Kidney (tissue), 14 donors: ENCODE measurements around the gene TBX15. TPM values are rescaled to one million over a fixed set of nuclear protein-coding genes. Genes with fewer than 3 reads are reported as not detected.

ENCODE experiments used
- DNase-seq, 5 donors: peaks; one replicate each; pipeline ENCODE4 v3.0.0-alpha.2; 2013 to 2020
- FAIRE-seq: peaks from 2 replicates; lab custom pipeline; 2012; peaks lifted over from hg19 to GRCh38; lab: Jason Lieb, UNC
- H3K27ac ChIP-seq, 2 donors: one replicate each; pipeline ENCODE4 v1.7.0; 2013; ENCODE audit warnings: low read depth in 2 of 2, low read length in 2 of 2, inconsistent platforms in 1 of 2
- H3K27me3 ChIP-seq: one replicate; pipeline ENCODE4 v1.7.1; 2013; ENCODE audit warnings: low read length, inconsistent platforms; ENCODE audit not compliant: control insufficient read depth, insufficient read depth
- H3K36me3 ChIP-seq, 3 donors: one replicate each; pipeline versions ENCODE4 v1.7.0 to v1.7.1; 2013; ENCODE audit warnings: low read length in 3 of 3, control low read depth in 1 of 3, inconsistent platforms in 1 of 3; ENCODE audit not compliant: insufficient read depth in 3 of 3, control insufficient read depth in 2 of 3
- H3K4me1 ChIP-seq, 3 donors: one replicate each; pipeline versions ENCODE4 v1.7.0 to v1.7.1; 2013; ENCODE audit warnings: low read length in 3 of 3, inconsistent platforms in 1 of 3, low read depth in 1 of 3; ENCODE audit not compliant: control insufficient read depth in 2 of 3, insufficient read depth in 2 of 3
- H3K4me3 ChIP-seq, 3 donors: one replicate each; pipeline versions ENCODE4 v1.7.0 to v1.8.1; 2013; ENCODE audit warnings: low read length in 3 of 3, control low read depth in 1 of 3, inconsistent platforms in 1 of 3
- H3K9ac ChIP-seq, 3 donors: one replicate each; pipeline versions ENCODE4 v1.7.0 to v1.7.1; 2013; ENCODE audit warnings: low read length in 3 of 3, control low read depth in 1 of 3, inconsistent platforms in 1 of 3
- H3K9me3 ChIP-seq, 3 donors: one replicate each; pipeline versions ENCODE4 v1.7.0 to v1.7.1; 2013; ENCODE audit warnings: low read length in 3 of 3, control low read depth in 1 of 3, inconsistent platforms in 1 of 3; ENCODE audit not compliant: control insufficient read depth in 2 of 3, insufficient read depth in 1 of 3
- intact Hi-C: fragments of 100-400 bp; cut with DNase I; formaldehyde crosslinking; loops from one replicate; pipeline ENCODE4 v1.11.1; 2022
- polyA plus RNA-seq: library from polyadenylated mRNA; stranded (reverse); fragments of 350-450 nt; fragmentation: Illumina TruSeq; extraction: RNeasy Lipid Tissue Mini Kit (QIAGEN cat#74804); gene quantifications from one replicate; pipeline ENCODE4 v1.2.3, GENCODE V29; 2014; ENCODE audit warnings: low read depth, low replicate concordance; ENCODE audit not compliant: insufficient read depth
- total RNA-seq: library from RNA; stranded (reverse); fragmentation: NEBNext Ultra II Directional; extraction: Animal tissue kit (Norgen Biotek cat#: 25700); gene quantifications from one replicate; pipeline ENCODE4 v1.2.1, GENCODE V29; 2021
- TF ChIP-seq, protein P1 (sequence below): IDR thresholded peaks from 3 replicates; pipeline ENCODE4 v1.5.1; 2012; ENCODE audit warnings: mild to moderate bottlenecking, moderate library complexity, borderline replicate concordance; ENCODE audit not compliant: insufficient read depth; ENCODE audit errors: extremely low read depth
- donor health status: control.
- donor health status: control.
- donor health status: control.
- donor health status: control.
- donor health status: control.
- donor health status: DM: yes; HTN: yes; CAD: no.
- donor health status: Normal renal cell carcinoma (clear cell type).

Gene TBX15
- total and polyA plus RNA-seq, 2 donors from 2014 or later, result 0.82 TPM; not detected in 1

DNA sequence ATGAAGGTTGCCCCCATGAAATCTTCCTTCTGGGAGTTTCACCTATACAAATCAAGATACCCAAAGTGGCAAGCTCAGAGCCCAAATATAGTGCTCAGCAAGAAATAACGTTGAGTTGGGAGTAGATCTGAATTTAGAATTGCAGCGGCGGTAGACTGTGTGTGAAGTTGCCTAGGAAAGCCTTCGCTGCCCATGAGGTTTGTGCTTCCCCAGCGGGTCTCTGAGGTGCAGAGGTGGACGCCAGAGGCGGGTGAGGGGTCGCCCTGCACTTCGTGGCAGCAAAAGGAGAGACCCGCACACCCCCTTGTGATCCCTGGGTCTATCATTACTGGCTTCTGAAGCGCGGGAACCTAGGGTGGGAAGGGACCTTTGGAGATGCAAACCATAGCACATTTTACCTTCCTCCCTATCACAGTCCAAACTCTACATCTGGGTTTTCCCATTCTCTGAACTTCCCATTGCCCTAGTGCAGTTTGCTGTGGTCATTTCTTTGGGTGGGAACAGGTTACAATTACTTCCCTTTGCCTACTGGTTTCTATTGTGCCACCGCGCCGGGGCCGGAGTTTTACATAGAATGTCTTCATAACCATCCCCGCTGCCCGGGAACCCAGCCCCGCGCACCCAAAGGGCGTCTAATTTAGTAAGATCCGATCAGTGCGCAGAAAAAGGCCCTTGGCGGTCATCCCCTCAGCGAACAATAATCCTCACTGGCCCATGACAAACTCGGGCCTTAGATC, 5.2 kb downstream of the TBX15 start:
- Histone ChIP-seq H3K4me3 (no peak overlapping the region), H3K36me3 (no peaks in the 10 kb centered on the region), H3K9ac (no peak overlapping the region), H3K4me1 (peaks cover 0 to 12% (median 0%) of the 10 kb centered on the region in 3 donors), H3K27ac (no peak overlapping the region), H3K27me3 (peaks cover 87% of the 10 kb centered on the region), H3K9me3 (peaks cover 0 to 11% (median 0%) of the 10 kb centered on the region in 3 donors)
- peak in 1 of 5 donors; percentile 40 for DNase-seq
- no peak for FAIRE-seq
- TF ChIP-seq, protein P1, sequence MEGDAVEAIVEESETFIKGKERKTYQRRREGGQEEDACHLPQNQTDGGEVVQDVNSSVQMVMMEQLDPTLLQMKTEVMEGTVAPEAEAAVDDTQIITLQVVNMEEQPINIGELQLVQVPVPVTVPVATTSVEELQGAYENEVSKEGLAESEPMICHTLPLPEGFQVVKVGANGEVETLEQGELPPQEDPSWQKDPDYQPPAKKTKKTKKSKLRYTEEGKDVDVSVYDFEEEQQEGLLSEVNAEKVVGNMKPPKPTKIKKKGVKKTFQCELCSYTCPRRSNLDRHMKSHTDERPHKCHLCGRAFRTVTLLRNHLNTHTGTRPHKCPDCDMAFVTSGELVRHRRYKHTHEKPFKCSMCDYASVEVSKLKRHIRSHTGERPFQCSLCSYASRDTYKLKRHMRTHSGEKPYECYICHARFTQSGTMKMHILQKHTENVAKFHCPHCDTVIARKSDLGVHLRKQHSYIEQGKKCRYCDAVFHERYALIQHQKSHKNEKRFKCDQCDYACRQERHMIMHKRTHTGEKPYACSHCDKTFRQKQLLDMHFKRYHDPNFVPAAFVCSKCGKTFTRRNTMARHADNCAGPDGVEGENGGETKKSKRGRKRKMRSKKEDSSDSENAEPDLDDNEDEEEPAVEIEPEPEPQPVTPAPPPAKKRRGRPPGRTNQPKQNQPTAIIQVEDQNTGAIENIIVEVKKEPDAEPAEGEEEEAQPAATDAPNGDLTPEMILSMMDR, result no peak
- intact Hi-C loops, result no loop called here

DNA sequence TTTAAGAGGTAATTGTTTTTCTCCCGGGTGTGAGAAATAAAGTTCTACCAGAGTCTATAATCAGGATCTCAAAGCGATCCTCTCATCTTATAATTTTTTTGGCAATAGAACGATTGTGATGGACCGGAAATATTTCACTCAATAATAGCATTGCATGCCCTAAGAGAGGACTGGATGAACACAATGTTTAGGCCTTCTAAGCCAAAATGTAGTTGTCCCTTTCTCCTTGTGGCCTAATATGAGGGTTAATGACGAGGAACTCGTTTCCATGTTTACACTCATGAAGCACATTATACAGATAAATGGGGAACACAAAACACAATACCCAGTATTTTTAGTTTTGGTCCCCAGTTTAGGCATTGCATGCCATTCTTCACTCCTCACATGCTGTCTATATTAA, 5.9 kb downstream of the TBX15 start:
- Histone ChIP-seq H3K9ac (no peak overlapping the region), H3K4me1 (peaks cover 0 to 9% (median 0%) of the 10 kb centered on the region in 3 donors), H3K9me3 (peaks cover 0 to 11% (median 0%) of the 10 kb centered on the region in 3 donors), H3K4me3 (no peak overlapping the region), H3K27ac (no peak overlapping the region), H3K27me3 (peaks cover 87% of the 10 kb centered on the region), H3K36me3 (no peaks in the 10 kb centered on the region)
- DNase-seq (no peak), FAIRE-seq (no peak)
- intact Hi-C loops, result no loop called here
- TF ChIP-seq, protein P1, result no peak

DNA sequence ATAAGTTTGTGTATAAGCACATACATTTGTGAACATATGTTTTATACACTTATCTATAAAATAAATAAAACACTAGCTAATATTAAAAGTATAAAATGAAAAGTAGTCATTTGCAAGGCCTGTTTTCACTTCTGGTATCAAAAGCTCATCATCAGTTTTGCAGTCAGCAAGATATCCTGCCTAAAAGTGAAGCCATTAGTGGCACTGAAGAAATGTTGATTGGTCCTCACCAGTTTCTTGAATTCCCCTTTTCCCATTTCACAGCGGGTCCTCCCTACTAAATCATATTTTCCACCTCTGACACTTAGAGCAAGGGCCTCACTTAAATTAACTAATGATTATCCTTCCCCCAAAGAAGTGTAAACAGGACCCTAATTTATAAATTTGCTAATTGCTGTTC, 6.7 kb downstream of the TBX15 start:
- TF ChIP-seq, protein P1, result no peak
- Histone ChIP-seq H3K4me3 (no peak overlapping the region), H3K36me3 (no peaks in the 10 kb centered on the region), H3K9me3 (peaks cover 0 to 4% (median 0%) of the 10 kb centered on the region in 3 donors), H3K9ac (no peak overlapping the region), H3K27ac (no peak overlapping the region), H3K4me1 (peaks cover 0 to 5% (median 0%) of the 10 kb centered on the region in 3 donors), H3K27me3 (peaks cover 78% of the 10 kb centered on the region)
- FAIRE-seq (no peak), DNase-seq (peak in 1 of 5 donors; percentile 10)
- intact Hi-C loops, result no loop called here
